Body of pancreas (tissue), 4 donors: ENCODE measurements around the gene SLMAP. TPM values are rescaled to one million over a fixed set of nuclear protein-coding genes. Genes with fewer than 3 reads are reported as not detected.
A peak's percentile ranks its signal among the peaks of the same experiment; 100 is the strongest.
"Not testable (repeated sequence)": the region's sequence is repeated elsewhere in the genome, so short reads cannot be mapped to it uniquely, and the experiment has no call there.

Experiments used
- ATAC-seq: fragments of 150-250 bp; one replicate; pipeline ENCODE4 v1.9.1; 2016
- DNase-seq, 4 donors: peaks; one replicate each; pipeline ENCODE4 v3.0.0-alpha.2; 2019
- H3K27ac ChIP-seq, 4 donors: fragments of 200-600 bp; sonication (generic); 1 replicate in 3 of 4; 2 replicates in 1 of 4; pipeline versions ENCODE4 v1.5.1 to v1.6.1; 2016 to 2019; ENCODE audit warnings: mild to moderate bottlenecking in 1 of 4, mixed read lengths in 1 of 4, moderate library complexity in 1 of 4
- H3K27me3 ChIP-seq, 2 donors: fragments of 200-600 bp; sonication (generic); one replicate each; pipeline ENCODE4 v1.6.0; 2016; ENCODE audit warnings: mild to moderate bottlenecking in 1 of 2
- H3K36me3 ChIP-seq, 2 donors: fragments of 200-600 bp; sonication (generic); replicated peaks in 1 of 2; 2 replicates each; pipeline ENCODE4 v1.5.1; 2016; ENCODE audit warnings: low read depth in 2 of 2; ENCODE audit not compliant: insufficient read depth in 1 of 2
- H3K4me1 ChIP-seq: fragments of 200-600 bp; sonication (generic); one replicate; pipeline ENCODE4 v1.6.0; 2016
- H3K4me3 ChIP-seq, 2 donors: fragments of 200-600 bp; sonication (generic); 1 replicate in 1 of 2; 2 replicates in 1 of 2; pipeline ENCODE4 v1.5.1; 2016 to 2019
- H3K9me3 ChIP-seq, 3 donors: fragments of 200-600 bp; sonication (generic); 1 replicate in 2 of 3; 2 replicates in 1 of 3; pipeline ENCODE4 v1.5.1; 2016
- POLR2A ChIP-seq, 3 donors: fragments of 450-650 bp; IDR thresholded peaks; one replicate each; pipeline ENCODE4 v1.6.1; 2016; ENCODE audit warnings: antibody characterized with exemption in 3 of 3, mild to moderate bottlenecking in 2 of 3
- WGBS, 2 donors: methylation state at CpG; one replicate each; pipeline ENCODE4 v1.1.5; 2017; 5-methylcytosine and 5-hydroxymethylcytosine counted together
- intact Hi-C: fragments of 100-400 bp; cut with DNase I; formaldehyde crosslinking; loops from one replicate; pipeline ENCODE4 v1.15.1; 2023
- total RNA-seq, 2 donors: library from RNA; depleted of rRNA; stranded (reverse); fragments of >200 nt; gene quantifications; one replicate each; pipeline ENCODE4 v1.1.0, GENCODE V29; 2016
- TF ChIP-seq, protein P1 (sequence below), 7 experiments: fragments of 450-650 bp in 4 of 7; fragments of 200-600 bp in 3 of 7; sonication (generic) in 3 of 7; IDR thresholded peaks; one replicate each; pipeline ENCODE4 v1.5.1; 2016 to 2019; ENCODE audit warnings: antibody characterized with exemption in 7 of 7

SLMAP gene
- total RNA-seq, 2 donors from 2014 or later: 36.6 TPM

DNA sequence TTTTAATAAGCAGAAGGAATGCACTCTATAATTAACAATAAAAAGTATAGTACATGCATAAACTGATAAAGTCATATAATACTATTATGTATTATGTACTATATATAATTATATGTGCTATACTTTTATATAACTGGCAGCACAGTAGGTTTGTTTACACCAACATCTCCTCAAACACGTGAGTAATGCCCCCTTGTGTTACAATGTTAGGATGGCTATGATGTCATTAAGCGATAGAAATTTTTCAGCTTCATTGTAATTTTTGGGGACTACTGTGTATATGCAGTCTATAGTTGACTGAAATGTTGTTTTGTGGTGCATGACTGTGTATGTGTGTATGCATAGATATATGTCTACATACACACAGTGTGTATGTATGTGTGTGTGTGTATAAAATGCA, 100.6 kb downstream of the SLMAP start:
- ATAC-seq (no peak), DNase-seq (no peak)
- H3K9me3 ChIP-seq: no peaks in the 10 kb centered on the region
- 62 to 64% methylated on average over 2 of the region's 2 CpGs for WGBS, 2 donors
- TF ChIP-seq, protein P1, sequence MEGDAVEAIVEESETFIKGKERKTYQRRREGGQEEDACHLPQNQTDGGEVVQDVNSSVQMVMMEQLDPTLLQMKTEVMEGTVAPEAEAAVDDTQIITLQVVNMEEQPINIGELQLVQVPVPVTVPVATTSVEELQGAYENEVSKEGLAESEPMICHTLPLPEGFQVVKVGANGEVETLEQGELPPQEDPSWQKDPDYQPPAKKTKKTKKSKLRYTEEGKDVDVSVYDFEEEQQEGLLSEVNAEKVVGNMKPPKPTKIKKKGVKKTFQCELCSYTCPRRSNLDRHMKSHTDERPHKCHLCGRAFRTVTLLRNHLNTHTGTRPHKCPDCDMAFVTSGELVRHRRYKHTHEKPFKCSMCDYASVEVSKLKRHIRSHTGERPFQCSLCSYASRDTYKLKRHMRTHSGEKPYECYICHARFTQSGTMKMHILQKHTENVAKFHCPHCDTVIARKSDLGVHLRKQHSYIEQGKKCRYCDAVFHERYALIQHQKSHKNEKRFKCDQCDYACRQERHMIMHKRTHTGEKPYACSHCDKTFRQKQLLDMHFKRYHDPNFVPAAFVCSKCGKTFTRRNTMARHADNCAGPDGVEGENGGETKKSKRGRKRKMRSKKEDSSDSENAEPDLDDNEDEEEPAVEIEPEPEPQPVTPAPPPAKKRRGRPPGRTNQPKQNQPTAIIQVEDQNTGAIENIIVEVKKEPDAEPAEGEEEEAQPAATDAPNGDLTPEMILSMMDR (IDR thresholded peaks at IDR 0.05): peak in 1 of 7 experiments; percentile 20
- TF ChIP-seq POLR2A (IDR thresholded peaks at IDR 0.05): no peak
- H3K27ac ChIP-seq: no peak overlapping the region
- H3K27me3 ChIP-seq: no peaks in the 10 kb centered on the region
- peaks cover 0 to 10% of the 10 kb centered on the region in 2 donors for H3K36me3 ChIP-seq
- intact Hi-C loops: no loop called here
- H3K4me1 ChIP-seq: no peaks in the 10 kb centered on the region
- no peak overlapping the region for H3K4me3 ChIP-seq

DNA sequence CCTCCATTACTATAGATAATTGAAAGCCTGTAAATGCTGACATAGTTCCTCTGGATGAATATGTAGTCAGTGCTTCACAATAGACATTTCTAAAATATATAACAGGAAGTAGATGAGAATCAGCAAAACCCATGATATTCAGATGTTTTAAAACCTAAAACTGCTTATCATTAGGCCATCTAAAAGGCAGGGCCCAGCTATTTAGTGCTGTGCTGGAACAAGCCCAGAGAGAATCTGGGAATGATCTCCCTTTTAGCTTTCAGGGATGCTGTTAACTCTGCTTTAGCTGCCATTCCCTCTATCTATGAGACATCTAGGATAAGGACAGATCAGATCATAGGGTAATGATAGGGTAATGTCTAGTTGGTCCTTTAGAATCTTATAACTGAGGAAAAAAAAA, 106.8 kb downstream of the SLMAP start:
- Histone ChIP-seq H3K9me3 (no peaks in the 10 kb centered on the region), H3K27me3 (no peaks in the 10 kb centered on the region), H3K4me1 (no peaks in the 10 kb centered on the region), H3K36me3 (peaks cover 0 to 10% of the 10 kb centered on the region in 2 donors), H3K27ac (no peak overlapping the region), H3K4me3 (no peak overlapping the region)
- TF ChIP-seq POLR2A (IDR thresholded peaks at IDR 0.05): no peak
- TF ChIP-seq, protein P1 (IDR thresholded peaks at IDR 0.05): no peak
- intact Hi-C loops: no loop called here
- DNase-seq: no peak
- ATAC-seq: no peak

DNA sequence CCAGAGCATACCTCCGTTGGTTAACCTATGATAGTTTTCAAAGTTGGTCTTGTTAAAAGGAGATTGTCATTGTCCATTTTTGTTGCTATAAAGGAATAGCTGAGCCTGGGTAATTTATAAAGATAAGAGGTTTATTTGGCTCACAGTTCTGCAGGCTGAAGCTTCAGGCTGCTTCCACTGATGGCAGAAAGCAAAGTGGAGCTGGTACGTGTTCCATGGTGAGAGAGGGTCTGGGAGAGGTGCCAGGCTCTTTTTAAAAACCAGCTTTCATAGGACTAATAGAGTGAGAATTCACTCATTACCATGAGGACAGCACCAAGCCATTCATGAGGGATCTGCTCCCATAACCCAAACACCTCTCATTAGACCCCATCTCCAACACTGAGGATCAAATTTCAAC, 107.3 kb downstream of the SLMAP start:
- Histone ChIP-seq H3K4me1 (no peaks in the 10 kb centered on the region), H3K36me3 (peaks cover 0 to 8% of the 10 kb centered on the region in 2 donors), H3K27me3 (no peaks in the 10 kb centered on the region), H3K9me3 (no peaks in the 10 kb centered on the region), H3K4me3 (no peak overlapping the region), H3K27ac (no peak overlapping the region)
- intact Hi-C loops: no loop called here
- ATAC-seq: no peak
- WGBS, 2 donors: 78 to 93% methylated on average over 2 of the region's 2 CpGs
- TF ChIP-seq, protein P1 (IDR thresholded peaks at IDR 0.05): no peak
- TF ChIP-seq POLR2A (IDR thresholded peaks at IDR 0.05): no peak
- DNase-seq: no peak

DNA sequence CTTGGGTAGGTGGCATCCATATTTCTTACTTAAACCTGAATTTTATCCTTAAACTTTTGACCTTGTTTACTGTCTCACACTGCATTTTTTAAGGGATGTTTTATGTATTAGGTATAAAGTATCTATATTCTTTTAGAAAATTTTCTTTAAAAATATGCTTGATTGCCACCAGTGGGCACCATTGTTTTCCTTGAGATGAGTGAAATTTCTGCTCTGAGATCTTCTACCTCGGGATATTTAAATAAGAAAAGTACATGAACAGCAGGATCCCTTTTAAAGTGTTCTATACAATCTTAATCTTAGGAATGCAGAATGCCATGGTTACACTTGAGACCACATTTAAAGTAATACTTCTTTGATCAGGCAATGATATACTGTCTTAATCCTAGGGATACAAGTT, 108.7 kb downstream of the SLMAP start:
- no peak for ATAC-seq
- 8 to 23% methylated on average over 1 of the region's 1 CpG for WGBS, 2 donors
- Histone ChIP-seq H3K4me1 (no peaks in the 10 kb centered on the region), H3K4me3 (no peak overlapping the region), H3K9me3 (no peaks in the 10 kb centered on the region), H3K27me3 (no peaks in the 10 kb centered on the region), H3K36me3 (peaks cover 0 to 5% of the 10 kb centered on the region in 2 donors), H3K27ac (no peak overlapping the region)
- no peak for DNase-seq
- intact Hi-C loops: no loop called here
- TF ChIP-seq, protein P1 (IDR thresholded peaks at IDR 0.05): peak in 3 of 7 experiments; percentile 1 to 20 (median 19)
- no peak for TF ChIP-seq POLR2A (IDR thresholded peaks at IDR 0.05)

DNA sequence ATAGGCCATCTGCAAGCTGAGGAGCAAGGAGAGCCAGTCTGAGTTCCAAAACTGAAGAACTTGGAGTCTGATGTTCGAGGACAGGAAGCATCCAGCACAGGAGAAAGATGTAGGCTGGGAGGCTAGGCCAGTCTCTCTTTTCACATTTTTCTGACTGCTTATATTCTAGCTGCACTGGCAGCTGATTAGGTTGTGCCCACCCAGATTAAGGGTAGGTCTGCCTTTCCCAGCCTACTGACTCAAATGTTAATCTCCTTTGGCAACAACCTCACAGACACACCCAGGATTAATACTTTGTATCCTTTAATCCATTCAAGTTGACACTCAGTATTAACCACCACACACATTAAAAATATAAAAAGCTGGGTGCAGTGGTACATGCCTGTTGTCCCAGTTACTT, 113.0 kb downstream of the SLMAP start:
- WGBS, 2 donors: 84 to 100% methylated on average over 1 of the region's 1 CpG

More for the DNA sequence above, 113.0 kb downstream of the SLMAP start:
- H3K36me3 ChIP-seq, H3K9me3 ChIP-seq, ATAC-seq, DNase-seq, H3K27me3 ChIP-seq, intact Hi-C loops, H3K4me1 ChIP-seq, H3K27ac ChIP-seq, H3K4me3 ChIP-seq: not testable (repeated sequence)
